Choroid plexus epithelial cell (primary cell): ENCODE measurements around the gene CPSF3.

Experiments
- DNase-seq: peaks from one replicate; pipeline ENCODE4 v3.0.0-alpha.2; 2010; ENCODE audit warnings: low read depth
- H3K4me3 ChIP-seq: 2 replicates; pipeline ENCODE4 v1.5.1; 2011; ENCODE audit warnings: low read depth, mild to moderate bottlenecking, control low read depth, low read length, moderate library complexity
- TF ChIP-seq, protein P1 (sequence below): conservative IDR thresholded peaks from 2 replicates; pipeline ENCODE4 v1.5.1; 2011; ENCODE audit warnings: low read depth, mild to moderate bottlenecking, control low read depth, inconsistent platforms, low read length, moderate library complexity

CPSF3 gene

DNA sequence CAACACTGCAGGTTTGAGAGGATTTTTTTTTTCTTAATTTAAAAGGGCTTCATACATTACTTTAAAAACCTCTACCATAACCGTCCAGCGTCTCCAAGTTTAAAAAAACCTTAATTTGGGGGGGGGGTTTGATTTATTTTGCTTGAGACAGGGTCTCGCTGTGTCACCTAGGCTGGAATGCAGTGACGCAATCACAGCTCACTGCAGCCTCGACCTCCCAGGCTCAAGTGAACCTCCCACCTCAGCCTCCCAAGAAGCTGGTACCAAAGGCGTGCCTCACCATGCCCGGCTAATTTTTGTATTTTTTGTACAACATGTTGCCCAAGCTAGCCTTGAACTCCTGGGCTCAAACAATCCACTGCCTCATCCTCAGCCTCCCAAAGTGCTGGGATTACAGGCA, 95.3 kb downstream of the CPSF3 start:
- TF ChIP-seq, protein P1, sequence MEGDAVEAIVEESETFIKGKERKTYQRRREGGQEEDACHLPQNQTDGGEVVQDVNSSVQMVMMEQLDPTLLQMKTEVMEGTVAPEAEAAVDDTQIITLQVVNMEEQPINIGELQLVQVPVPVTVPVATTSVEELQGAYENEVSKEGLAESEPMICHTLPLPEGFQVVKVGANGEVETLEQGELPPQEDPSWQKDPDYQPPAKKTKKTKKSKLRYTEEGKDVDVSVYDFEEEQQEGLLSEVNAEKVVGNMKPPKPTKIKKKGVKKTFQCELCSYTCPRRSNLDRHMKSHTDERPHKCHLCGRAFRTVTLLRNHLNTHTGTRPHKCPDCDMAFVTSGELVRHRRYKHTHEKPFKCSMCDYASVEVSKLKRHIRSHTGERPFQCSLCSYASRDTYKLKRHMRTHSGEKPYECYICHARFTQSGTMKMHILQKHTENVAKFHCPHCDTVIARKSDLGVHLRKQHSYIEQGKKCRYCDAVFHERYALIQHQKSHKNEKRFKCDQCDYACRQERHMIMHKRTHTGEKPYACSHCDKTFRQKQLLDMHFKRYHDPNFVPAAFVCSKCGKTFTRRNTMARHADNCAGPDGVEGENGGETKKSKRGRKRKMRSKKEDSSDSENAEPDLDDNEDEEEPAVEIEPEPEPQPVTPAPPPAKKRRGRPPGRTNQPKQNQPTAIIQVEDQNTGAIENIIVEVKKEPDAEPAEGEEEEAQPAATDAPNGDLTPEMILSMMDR, result no peak
- H3K4me3 ChIP-seq, result no peak overlapping the region
- no peak for DNase-seq

- no peak overlapping the region for H3K4me3 ChIP-seq
- DNase-seq, result peak; percentile 56
- TF ChIP-seq, protein P1, result no peak
These were observed 95.8 kb downstream of the CPSF3 start for GRCh38 chr2:9519250-9519649.
